Measurements from ENCODE around the gene APRT.
"Not testable (repeated sequence)": the region's sequence is repeated elsewhere in the genome, so short reads cannot be mapped to it uniquely, and the experiment has no call there.

The APRT gene

GRCh38 chr16:88841521-88842307 lies 30.0 kb upstream of the APRT start:
- no peak for DNase-seq

- DNase-seq: no peak
These were observed 29.0 kb upstream of the APRT start for GRCh38 chr16:88840600-88841215.

- no peak for DNase-seq
These were observed 28.2 kb upstream of the APRT start for GRCh38 chr16:88839745-88840599.

- DNase-seq: no peak
These were observed 27.4 kb upstream of the APRT start for GRCh38 chr16:88839026-88839529.

GRCh38 chr16:88838566-88838965 lies 26.8 kb upstream of the APRT start:
- no peak for DNase-seq

- no peak for DNase-seq
These were observed 26.1 kb upstream of the APRT start for GRCh38 chr16:88837806-88838205.

GRCh38 chr16:88836791-88837190 lies 25.1 kb upstream of the APRT start:
- no peak for DNase-seq

- no peak for DNase-seq
These were observed 24.1 kb upstream of the APRT start for GRCh38 chr16:88835818-88836217.

GRCh38 chr16:88835383-88835782 lies 23.7 kb upstream of the APRT start:
- DNase-seq: no peak

- DNase-seq: no peak
These were observed 22.9 kb upstream of the APRT start for GRCh38 chr16:88834670-88835069.

- no peak for DNase-seq
These were observed 21.4 kb upstream of the APRT start for GRCh38 chr16:88833086-88833485.

- DNase-seq: no peak
These were observed 20.1 kb upstream of the APRT start for GRCh38 chr16:88831838-88832237.

GRCh38 chr16:88830783-88831182 lies 19.1 kb upstream of the APRT start:
- DNase-seq: no peak

GRCh38 chr16:88830258-88830657 lies 18.5 kb upstream of the APRT start:
- DNase-seq: no peak

GRCh38 chr16:88828711-88829110 lies 17.0 kb upstream of the APRT start:
- DNase-seq: no peak

- no peak for DNase-seq
These were observed 16.0 kb upstream of the APRT start for GRCh38 chr16:88827727-88828126.

- no peak for DNase-seq
These were observed 14.5 kb upstream of the APRT start for GRCh38 chr16:88826070-88826840.

- no peak for DNase-seq
These were observed 13.4 kb upstream of the APRT start for GRCh38 chr16:88825146-88825545.

- no peak for DNase-seq
These were observed 12.7 kb upstream of the APRT start for GRCh38 chr16:88824256-88825077.

- DNase-seq: not testable (repeated sequence)
These were observed 11.9 kb upstream of the APRT start for GRCh38 chr16:88823646-88824045.

- no peak for DNase-seq
These were observed 10.7 kb upstream of the APRT start for GRCh38 chr16:88822281-88823040.
